Activated naive CD8-positive, alpha-beta T cell treated with anti-CD3 and anti-CD28 coated beads, Interleukin-2, amount 50 U/mL, for 16 hours (primary cell): ENCODE measurements around the gene OR6B1.
"Not testable (repeated sequence)": the region's sequence is repeated elsewhere in the genome, so short reads cannot be mapped to it uniquely, and the experiment has no call there.

ENCODE experiments used
- DNase-seq: peaks from one replicate; pipeline ENCODE4 v3.0.0-alpha.2; 2020; ENCODE audit warnings: low read depth, low spot score

The OR6B1 gene

GRCh38 chr7:144038887-144039286 is 38.8 kb downstream of the OR6B1 start:
- DNase-seq = no peak

GRCh38 chr7:144048648-144049047 is 48.5 kb downstream of the OR6B1 start, which contains the start of gene OR2A5:
OR2A5 (plus strand) TSS chr7:144048948; CDS start chr7:144050402, 1,454 bp downstream.
- no peak for DNase-seq

DNA sequence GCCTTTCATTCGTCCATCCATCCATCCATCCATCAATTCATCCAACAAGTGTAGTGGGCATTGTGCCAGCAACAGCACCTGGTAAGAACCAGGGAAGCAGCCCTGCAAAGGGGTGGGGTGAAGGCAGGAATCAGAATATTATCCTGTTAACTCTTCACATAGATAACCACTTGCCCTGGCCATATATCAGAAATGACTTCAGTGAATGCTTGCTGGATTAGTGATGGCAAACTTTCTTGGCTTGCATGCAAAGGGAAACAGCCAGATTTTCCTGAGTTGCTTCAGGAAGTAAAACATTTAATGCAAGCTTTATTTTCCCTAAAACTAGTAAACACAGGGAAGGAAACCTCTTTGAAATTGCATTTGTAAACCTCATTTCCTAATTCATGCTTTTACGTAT is 49.4 kb downstream of the OR6B1 start:
- no peak for DNase-seq

- DNase-seq = no peak
These were observed 50.0 kb downstream of the OR6B1 start for GRCh38 chr7:144050093-144050492.

GRCh38 chr7:144050884-144051283 is 50.8 kb downstream of the OR6B1 start:
- not testable (repeated sequence) for DNase-seq

GRCh38 chr7:144057954-144058353 is 57.8 kb downstream of the OR6B1 start:
- DNase-seq = no peak
